ENCODE results near the gene MOCS1. TPM values are rescaled to one million over a fixed set of nuclear protein-coding genes. Genes with fewer than 3 reads are reported as not detected.

Gene MOCS1
- polyA plus RNA-seq, 1 of the 3 experiments (the other 2 are of a cell fraction) = 4.2 TPM

DNA sequence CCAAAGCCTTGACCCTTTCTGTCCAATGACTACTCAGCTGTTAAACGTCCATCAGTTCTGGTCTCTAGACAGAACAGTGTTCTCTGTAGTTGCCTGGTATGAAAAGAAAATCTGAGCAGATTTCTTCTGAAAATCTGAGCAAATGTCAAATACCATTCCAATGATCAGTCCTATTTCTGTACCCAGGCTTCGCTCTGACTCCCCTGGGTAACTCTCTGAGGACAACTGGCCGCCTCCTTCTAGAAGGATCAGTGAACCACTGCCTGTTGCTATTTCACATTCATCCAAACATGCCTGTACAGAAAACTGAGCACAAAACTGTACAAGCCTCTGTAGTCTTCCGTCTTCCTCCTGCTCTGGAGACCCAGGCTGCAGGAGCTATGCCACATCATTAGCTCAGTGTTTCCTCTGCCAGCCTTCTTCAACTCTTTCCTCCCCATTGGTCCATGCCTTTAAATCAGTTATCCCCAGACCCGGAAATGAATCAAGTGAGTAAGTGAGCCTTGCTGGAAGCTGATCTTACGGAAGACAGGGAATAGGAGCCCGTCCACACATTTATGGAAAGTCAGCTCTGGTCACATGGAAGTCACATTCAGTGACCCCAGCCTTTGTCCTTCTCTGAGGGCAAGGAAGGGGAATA lies 78.8 kb downstream of the MOCS1 start:
- ChIA-PET CTCF (interaction anchor here (0.8 to 2.6 kb wide), 2 partner anchors 10 to 494 kb away, joined by 3 to 14 read pairs; no protein-coding TSS in a partner anchor), POLR2A (no interaction called here)
- Histone ChIP-seq H3K9ac (no peak overlapping the region), H3K9me3 (no peaks in the 10 kb centered on the region), H3K9me2 (no peaks in the 10 kb centered on the region), H3K4me3 (ENCODE audit: low read depth in 2 of 2, low read length in 1 of 2) (no peak overlapping the region), H3K36me3 (replicated peaks in 1 of 2; ENCODE audit: control insufficient read depth in 1 of 2, insufficient read depth in 2 of 2, low read length in 1 of 2) (no peaks in the 10 kb centered on the region), H3K4me2 (no peak overlapping the region), H2AFZ (ENCODE audit: low read depth) (no peak overlapping the region), H3K27me3 (ENCODE audit: insufficient read depth) (no peaks in the 10 kb centered on the region), H4K20me1 (ENCODE audit: insufficient read depth) (no peaks in the 10 kb centered on the region), H3K4me1 (ENCODE audit: control insufficient read depth in 1 of 2, insufficient read depth in 2 of 2, low read depth in 1 of 2, low read length in 1 of 2) (no peaks in the 10 kb centered on the region), H3F3A (replicated peaks; ENCODE audit: insufficient read depth) (no peaks in the 10 kb centered on the region), H3K27ac (ENCODE audit: low read depth in 2 of 2, low read length in 1 of 2) (no peak overlapping the region), H3K79me2 (ENCODE audit: insufficient read depth) (no peaks in the 10 kb centered on the region)
- TF ChIP-seq RCOR1 (IDR thresholded peaks at IDR 0.05; ENCODE audit: low read length) = no peak
- TF ChIP-seq FOXM1 (IDR thresholded peaks at IDR 0.05; ENCODE audit: low read depth) = no peak
- TF ChIP-seq, protein P1, sequence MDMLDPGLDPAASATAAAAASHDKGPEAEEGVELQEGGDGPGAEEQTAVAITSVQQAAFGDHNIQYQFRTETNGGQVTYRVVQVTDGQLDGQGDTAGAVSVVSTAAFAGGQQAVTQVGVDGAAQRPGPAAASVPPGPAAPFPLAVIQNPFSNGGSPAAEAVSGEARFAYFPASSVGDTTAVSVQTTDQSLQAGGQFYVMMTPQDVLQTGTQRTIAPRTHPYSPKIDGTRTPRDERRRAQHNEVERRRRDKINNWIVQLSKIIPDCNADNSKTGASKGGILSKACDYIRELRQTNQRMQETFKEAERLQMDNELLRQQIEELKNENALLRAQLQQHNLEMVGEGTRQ (IDR thresholded peaks at IDR 0.05; ENCODE audit: borderline replicate concordance, low read depth, low read length) = no peak
- TF ChIP-seq CHD2 (IDR thresholded peaks at IDR 0.05; ENCODE audit: low read length, partially characterized antibody) = no peak
- TF ChIP-seq PBX3 (IDR thresholded peaks at IDR 0.05) = no peak
- no peak for TF ChIP-seq USF1 (IDR thresholded peaks at IDR 0.05; ENCODE audit: borderline replicate concordance, low read depth)
- no peak for TF ChIP-seq MAX (IDR thresholded peaks at IDR 0.05; ENCODE audit: low read depth)
- TF ChIP-seq EZH2phosphoT487 (IDR thresholded peaks at IDR 0.05; ENCODE audit: borderline replicate concordance, low read depth) = no peak
- TF ChIP-seq YY1 (IDR thresholded peaks at IDR 0.05; ENCODE audit: low read depth) = no peak
- no peak for TF ChIP-seq REST (IDR thresholded peaks at IDR 0.05; ENCODE audit: low read depth, low read length)
- TF ChIP-seq, protein P2, sequence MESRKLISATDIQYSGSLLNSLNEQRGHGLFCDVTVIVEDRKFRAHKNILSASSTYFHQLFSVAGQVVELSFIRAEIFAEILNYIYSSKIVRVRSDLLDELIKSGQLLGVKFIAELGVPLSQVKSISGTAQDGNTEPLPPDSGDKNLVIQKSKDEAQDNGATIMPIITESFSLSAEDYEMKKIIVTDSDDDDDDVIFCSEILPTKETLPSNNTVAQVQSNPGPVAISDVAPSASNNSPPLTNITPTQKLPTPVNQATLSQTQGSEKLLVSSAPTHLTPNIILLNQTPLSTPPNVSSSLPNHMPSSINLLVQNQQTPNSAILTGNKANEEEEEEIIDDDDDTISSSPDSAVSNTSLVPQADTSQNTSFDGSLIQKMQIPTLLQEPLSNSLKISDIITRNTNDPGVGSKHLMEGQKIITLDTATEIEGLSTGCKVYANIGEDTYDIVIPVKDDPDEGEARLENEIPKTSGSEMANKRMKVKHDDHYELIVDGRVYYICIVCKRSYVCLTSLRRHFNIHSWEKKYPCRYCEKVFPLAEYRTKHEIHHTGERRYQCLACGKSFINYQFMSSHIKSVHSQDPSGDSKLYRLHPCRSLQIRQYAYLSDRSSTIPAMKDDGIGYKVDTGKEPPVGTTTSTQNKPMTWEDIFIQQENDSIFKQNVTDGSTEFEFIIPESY (IDR thresholded peaks at IDR 0.05; ENCODE audit: borderline replicate concordance, low read depth) = no peak
- no peak for TF ChIP-seq IRF3 (IDR thresholded peaks at IDR 0.05; ENCODE audit: low read depth, low read length)
- TF ChIP-seq TAF1 (IDR thresholded peaks at IDR 0.05; ENCODE audit: borderline replicate concordance, low read depth, low read length) = no peak
- no peak for DNase-seq
- WGBS (ENCODE audit: low lambda C conversion rate) = 53% methylated on average over 7 of the region's 7 CpGs

Data from SK-N-SH (cell line).